ENCODE measurements around the gene ETS1.

DNA sequence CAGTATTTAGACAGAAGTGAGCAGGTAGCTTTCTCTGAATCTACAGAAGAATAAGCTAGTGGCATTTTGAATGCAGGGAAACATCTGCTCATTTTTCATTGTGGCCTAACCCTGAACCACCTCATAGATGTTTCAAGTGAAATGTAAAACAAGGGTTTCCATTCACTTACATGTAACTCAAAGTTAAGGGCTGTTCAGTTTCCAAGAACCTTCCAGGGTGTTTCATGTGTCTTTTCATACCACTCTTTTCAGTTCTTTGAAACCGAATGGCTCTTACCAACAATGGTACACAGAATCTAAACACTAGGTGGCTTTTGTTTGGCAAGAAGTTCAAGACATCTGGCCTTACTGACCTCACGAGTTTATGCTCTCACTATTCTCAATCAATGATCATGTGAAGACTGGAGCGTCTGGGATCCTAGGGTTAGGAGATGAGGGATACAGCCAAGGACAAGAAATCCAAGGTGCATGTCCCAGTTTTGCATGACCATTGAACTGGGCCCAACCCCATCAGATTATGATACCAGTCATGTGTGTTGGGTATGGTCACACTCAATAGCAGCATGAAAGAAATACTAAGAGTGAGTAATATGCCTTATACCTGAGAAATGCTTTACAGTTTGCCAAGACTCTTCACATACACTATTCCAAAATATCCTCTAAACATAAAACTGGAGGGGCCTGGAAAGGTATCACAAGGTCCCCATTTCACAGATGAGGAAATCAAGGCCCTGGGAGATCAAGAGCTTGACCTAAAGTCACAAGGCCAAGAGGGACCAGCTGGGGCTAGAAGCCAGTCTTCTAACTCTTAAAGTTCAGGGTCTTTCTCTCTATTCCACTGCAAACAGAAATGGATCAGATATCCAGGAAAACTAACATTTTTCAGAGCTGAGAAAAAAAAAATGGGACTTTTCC is 92.7 kb downstream of the ETS1 start:
- TF ChIP-seq, protein P1, sequence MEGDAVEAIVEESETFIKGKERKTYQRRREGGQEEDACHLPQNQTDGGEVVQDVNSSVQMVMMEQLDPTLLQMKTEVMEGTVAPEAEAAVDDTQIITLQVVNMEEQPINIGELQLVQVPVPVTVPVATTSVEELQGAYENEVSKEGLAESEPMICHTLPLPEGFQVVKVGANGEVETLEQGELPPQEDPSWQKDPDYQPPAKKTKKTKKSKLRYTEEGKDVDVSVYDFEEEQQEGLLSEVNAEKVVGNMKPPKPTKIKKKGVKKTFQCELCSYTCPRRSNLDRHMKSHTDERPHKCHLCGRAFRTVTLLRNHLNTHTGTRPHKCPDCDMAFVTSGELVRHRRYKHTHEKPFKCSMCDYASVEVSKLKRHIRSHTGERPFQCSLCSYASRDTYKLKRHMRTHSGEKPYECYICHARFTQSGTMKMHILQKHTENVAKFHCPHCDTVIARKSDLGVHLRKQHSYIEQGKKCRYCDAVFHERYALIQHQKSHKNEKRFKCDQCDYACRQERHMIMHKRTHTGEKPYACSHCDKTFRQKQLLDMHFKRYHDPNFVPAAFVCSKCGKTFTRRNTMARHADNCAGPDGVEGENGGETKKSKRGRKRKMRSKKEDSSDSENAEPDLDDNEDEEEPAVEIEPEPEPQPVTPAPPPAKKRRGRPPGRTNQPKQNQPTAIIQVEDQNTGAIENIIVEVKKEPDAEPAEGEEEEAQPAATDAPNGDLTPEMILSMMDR (IDR thresholded peaks at IDR 0.05; ENCODE audit: poor library complexity): no peak
- TF ChIP-seq EZH2 (IDR thresholded peaks at IDR 0.05; ENCODE audit: borderline replicate concordance): no peak
